ENCODE results near the gene PHOSPHO1.

- peak in 3 of 6 experiments; percentile 24 to 32 (median 26) for TF ChIP-seq CTCF (IDR thresholded peaks at IDR 0.05)
- TF ChIP-seq POLR2A (IDR thresholded peaks at IDR 0.05) = peak in 2 of 4 donors; percentile 51 to 52
These were observed 38.5 kb downstream of the PHOSPHO1 start for GRCh38 chr17:49191917-49192741.

All from upper lobe of left lung (tissue), 4 donors.